B cell (primary cell): ENCODE measurements around the gene DQX1.

Experiments used
- EZH2 ChIP-seq: IDR thresholded peaks from 2 replicates; pipeline ENCODE4 v1.6.1; 2012; ENCODE audit warnings: borderline replicate concordance, low read depth, mild to moderate bottlenecking, moderate library complexity, low read length; ENCODE audit not compliant: insufficient read depth, poor library complexity, severe bottlenecking
- TF ChIP-seq, protein P1 (sequence below): fragments of 200-600 bp; IDR thresholded peaks from one replicate; pipeline ENCODE4 v1.8.0; 2022; ENCODE audit warnings: antibody characterized with exemption, mild to moderate bottlenecking

DNA sequence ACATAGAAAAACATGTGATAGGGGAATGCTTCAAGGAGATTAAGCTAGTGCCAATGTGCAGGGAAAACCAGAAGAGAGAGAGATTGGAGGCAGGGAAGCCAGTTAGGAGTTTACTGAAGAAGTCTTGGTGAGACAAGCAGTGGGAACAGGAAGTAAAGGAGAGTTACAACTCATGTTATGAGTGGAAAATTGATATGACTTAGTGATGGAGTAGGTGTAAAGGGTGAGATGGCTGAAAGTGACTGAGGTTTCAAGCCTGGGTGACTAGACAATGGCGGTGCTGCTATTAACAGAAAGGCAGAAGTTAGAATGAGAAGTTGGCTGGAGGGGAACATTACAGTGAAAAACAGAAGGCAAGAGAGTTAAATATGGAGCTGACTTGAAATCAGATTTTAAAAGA is 45.0 kb upstream of the DQX1 start:
- TF ChIP-seq, protein P1, sequence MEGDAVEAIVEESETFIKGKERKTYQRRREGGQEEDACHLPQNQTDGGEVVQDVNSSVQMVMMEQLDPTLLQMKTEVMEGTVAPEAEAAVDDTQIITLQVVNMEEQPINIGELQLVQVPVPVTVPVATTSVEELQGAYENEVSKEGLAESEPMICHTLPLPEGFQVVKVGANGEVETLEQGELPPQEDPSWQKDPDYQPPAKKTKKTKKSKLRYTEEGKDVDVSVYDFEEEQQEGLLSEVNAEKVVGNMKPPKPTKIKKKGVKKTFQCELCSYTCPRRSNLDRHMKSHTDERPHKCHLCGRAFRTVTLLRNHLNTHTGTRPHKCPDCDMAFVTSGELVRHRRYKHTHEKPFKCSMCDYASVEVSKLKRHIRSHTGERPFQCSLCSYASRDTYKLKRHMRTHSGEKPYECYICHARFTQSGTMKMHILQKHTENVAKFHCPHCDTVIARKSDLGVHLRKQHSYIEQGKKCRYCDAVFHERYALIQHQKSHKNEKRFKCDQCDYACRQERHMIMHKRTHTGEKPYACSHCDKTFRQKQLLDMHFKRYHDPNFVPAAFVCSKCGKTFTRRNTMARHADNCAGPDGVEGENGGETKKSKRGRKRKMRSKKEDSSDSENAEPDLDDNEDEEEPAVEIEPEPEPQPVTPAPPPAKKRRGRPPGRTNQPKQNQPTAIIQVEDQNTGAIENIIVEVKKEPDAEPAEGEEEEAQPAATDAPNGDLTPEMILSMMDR: no peak
- no peak for TF ChIP-seq EZH2
